ENCODE data around the gene PODXL2.

GRCh38 chr3:127676921-127677351, 48.0 kb downstream of the PODXL2 start:
- TF ChIP-seq CTCF (IDR thresholded peaks at IDR 0.05) (no peak), POLR2A (IDR thresholded peaks at IDR 0.05) (no peak)
